ENCODE measurements around the gene AMELX.

The AMELX gene

GRCh38 chrX:11331788-11332187, 38.6 kb downstream of the AMELX start:
- in situ Hi-C loops (cut with HindIII; ENCODE audit: low pct_ligation_motif_present, low sequenced_read_pairs), result no loop called here

GRCh38 chrX:11334165-11334564, 41.0 kb downstream of the AMELX start:
- H3K27me3 ChIP-seq (replicated peaks), result no peaks in the 10 kb centered on the region
- in situ Hi-C loops (cut with HindIII; ENCODE audit: low pct_ligation_motif_present, low sequenced_read_pairs), result no loop called here
- DNase-seq, result no peak

More at GRCh38 chrX:11331788-11332187, 38.6 kb downstream of the AMELX start:
- H3K27ac ChIP-seq, result no peak overlapping the region
- TF ChIP-seq CTCF (IDR thresholded peaks at IDR 0.05; ENCODE audit: low read depth, low read length, missing control alignments), result no peak
- H3K4me3 ChIP-seq (ENCODE audit: low read depth, low read length), result no peak overlapping the region
- no peaks in the 10 kb centered on the region for H3K36me3 ChIP-seq (replicated peaks)
- DNase-seq, result no peak
- no peaks in the 10 kb centered on the region for H3K27me3 ChIP-seq (replicated peaks)

GRCh38 chrX:11336201-11336600, 43.0 kb downstream of the AMELX start:
- DNase-seq, result no peak
- Histone ChIP-seq H3K27ac (no peak overlapping the region), H3K36me3 (replicated peaks) (no peaks in the 10 kb centered on the region), H3K27me3 (replicated peaks) (no peaks in the 10 kb centered on the region), H3K4me3 (ENCODE audit: low read depth, low read length) (no peak overlapping the region)
- no peak for TF ChIP-seq CTCF (IDR thresholded peaks at IDR 0.05; ENCODE audit: low read depth, low read length, missing control alignments)
- in situ Hi-C loops (cut with HindIII; ENCODE audit: low pct_ligation_motif_present, low sequenced_read_pairs), result no loop called here

More at GRCh38 chrX:11334165-11334564, 41.0 kb downstream of the AMELX start:
- Histone ChIP-seq H3K4me3 (ENCODE audit: low read depth, low read length) (no peak overlapping the region), H3K27ac (no peak overlapping the region), H3K36me3 (replicated peaks) (no peaks in the 10 kb centered on the region)
- TF ChIP-seq CTCF (IDR thresholded peaks at IDR 0.05; ENCODE audit: low read depth, low read length, missing control alignments), result no peak

GRCh38 chrX:11337292-11338009, 44.2 kb downstream of the AMELX start:
- H3K36me3 ChIP-seq (replicated peaks), result no peaks in the 10 kb centered on the region
- H3K27ac ChIP-seq, result no peak overlapping the region
- in situ Hi-C loops (cut with HindIII; ENCODE audit: low pct_ligation_motif_present, low sequenced_read_pairs), result no loop called here
- no peak for DNase-seq
- H3K27me3 ChIP-seq (replicated peaks), result no peaks in the 10 kb centered on the region
- TF ChIP-seq CTCF (IDR thresholded peaks at IDR 0.05; ENCODE audit: low read depth, low read length, missing control alignments), result no peak
- no peak overlapping the region for H3K4me3 ChIP-seq (ENCODE audit: low read depth, low read length)

GRCh38 chrX:11341274-11342201, 48.3 kb downstream of the AMELX start:
- Histone ChIP-seq H3K27me3 (replicated peaks) (no peaks in the 10 kb centered on the region), H3K36me3 (replicated peaks) (no peaks in the 10 kb centered on the region), H3K4me3 (ENCODE audit: low read depth, low read length) (no peak overlapping the region), H3K27ac (peak overlapping the region; percentile 87)
- DNase-seq, result peak; percentile 85
- no peak for TF ChIP-seq CTCF (IDR thresholded peaks at IDR 0.05; ENCODE audit: low read depth, low read length, missing control alignments)
- in situ Hi-C loops (cut with HindIII; ENCODE audit: low pct_ligation_motif_present, low sequenced_read_pairs), result no loop called here
